HUES6 (cell line): Measurements from ENCODE around the gene H2BK1.

Experiments
- H3K27ac ChIP-seq: 2 replicates; pipeline ENCODE4 v1.7.0; 2013; ENCODE audit warnings: low read depth, mild to moderate bottlenecking, low read length, inconsistent platforms
- H3K27me3 ChIP-seq: 2 replicates; pipeline ENCODE4 v1.6.1; 2013; ENCODE audit warnings: low read length; ENCODE audit not compliant: control insufficient read depth, insufficient read depth
- H3K36me3 ChIP-seq: 2 replicates; pipeline ENCODE4 v1.6.1; 2013; ENCODE audit warnings: low read length; ENCODE audit not compliant: control insufficient read depth, insufficient read depth
- H3K4me1 ChIP-seq: 2 replicates; pipeline ENCODE4 v1.6.1; 2013; ENCODE audit warnings: low read length; ENCODE audit not compliant: control insufficient read depth, insufficient read depth
- H3K4me3 ChIP-seq: 2 replicates; pipeline ENCODE4 v1.5.1; 2013; ENCODE audit warnings: low read depth, low read length
- H3K9ac ChIP-seq: one replicate; pipeline ENCODE4 v1.6.1; 2013; ENCODE audit warnings: mild to moderate bottlenecking, low read length
- H3K9me3 ChIP-seq: 2 replicates; pipeline ENCODE4 v1.6.1; 2013; ENCODE audit warnings: low read depth, low read length; ENCODE audit not compliant: control insufficient read depth, insufficient read depth

Gene H2BK1

DNA sequence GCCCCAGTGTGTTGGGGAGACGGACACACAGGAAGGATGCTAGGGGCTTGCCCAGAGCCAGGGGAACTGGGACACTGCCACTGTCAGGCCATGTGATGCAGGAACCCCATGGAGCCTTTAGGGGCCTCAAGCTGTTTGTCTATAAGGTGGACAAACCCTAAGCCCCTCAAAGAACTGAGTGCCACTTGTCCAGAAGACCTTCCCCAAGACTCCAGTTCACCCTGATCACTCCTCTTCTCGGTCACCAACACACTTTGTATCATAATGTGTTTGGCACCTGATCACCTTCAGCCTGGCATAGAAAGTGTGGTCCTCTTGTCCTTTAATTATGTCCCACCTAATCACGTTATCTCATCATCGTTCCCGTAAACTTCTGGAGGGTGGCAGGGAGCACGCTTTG is 700 bp downstream of the H2BK1 start:
- no peak overlapping the region for H3K27ac ChIP-seq
- 0 out of 2 replicates have a peak, but pooled peaks cover 4% of the 10 kb centered on the region for H3K4me1 ChIP-seq
- no peaks in the 10 kb centered on the region for H3K9me3 ChIP-seq
- no peak overlapping the region for H3K9ac ChIP-seq
- H3K36me3 ChIP-seq: peaks cover 27% of the 10 kb centered on the region
- peaks cover 14% of the 10 kb centered on the region; the same call in 1 of the 2 replicates for H3K27me3 ChIP-seq
- H3K4me3 ChIP-seq: no peak overlapping the region

DNA sequence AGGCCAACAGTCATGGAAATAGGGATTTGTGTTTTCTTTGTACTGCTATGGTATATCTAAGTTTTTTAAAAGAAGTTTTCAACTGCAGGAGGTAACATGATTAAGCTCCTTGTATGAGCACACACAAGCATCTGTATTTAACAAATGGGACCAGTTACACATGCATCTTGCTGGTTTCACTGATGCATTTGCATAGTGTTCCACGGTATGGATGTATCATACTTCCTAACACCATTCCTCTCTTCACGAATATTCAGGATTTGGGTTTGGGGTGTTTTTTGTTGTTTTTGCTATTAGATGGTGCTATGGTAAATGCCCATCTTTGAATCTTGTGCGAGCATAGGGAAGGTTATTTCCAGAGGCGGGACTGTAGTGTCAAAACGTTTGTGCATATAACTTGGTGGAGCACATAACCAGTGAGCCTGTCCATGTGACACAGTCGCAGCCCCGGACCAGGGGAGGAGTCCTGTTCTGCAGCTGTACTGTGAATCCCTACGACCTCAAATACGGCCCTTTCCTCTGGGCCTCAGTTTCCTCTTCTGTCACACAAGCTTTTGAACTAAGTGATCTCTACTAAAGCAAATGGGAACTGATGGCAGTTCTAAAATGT is 1.9 kb downstream of the H2BK1 start:
- no peak overlapping the region for H3K9ac ChIP-seq
- H3K9me3 ChIP-seq: no peaks in the 10 kb centered on the region
- H3K4me3 ChIP-seq: no peak overlapping the region
- H3K27me3 ChIP-seq: peaks cover 22% of the 10 kb centered on the region
- H3K36me3 ChIP-seq: peaks cover 15% of the 10 kb centered on the region
- H3K4me1 ChIP-seq: 0 out of 2 replicates have a peak, but pooled peaks cover 4% of the 10 kb centered on the region
- H3K27ac ChIP-seq: no peak overlapping the region

DNA sequence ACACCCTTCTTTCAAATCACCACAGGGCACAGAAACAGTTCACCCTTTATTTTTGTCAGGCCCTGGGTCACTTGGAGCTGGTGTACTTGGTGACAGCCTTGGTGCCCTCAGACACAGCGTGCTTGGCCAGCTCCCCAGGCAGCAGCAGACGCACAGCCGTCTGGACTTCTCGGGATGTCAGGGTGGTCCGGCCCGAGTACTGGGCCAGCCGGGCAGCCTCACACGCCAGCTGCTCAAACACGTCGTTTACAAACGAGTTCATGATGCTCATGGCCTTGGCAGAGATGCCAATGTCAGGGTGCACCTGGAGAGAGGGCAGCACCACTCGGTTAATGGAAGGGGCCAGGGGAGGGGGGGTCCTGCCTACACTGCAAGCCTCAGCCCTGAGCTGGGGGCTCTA is 2.5 kb downstream of the H2BK1 start:
- Histone ChIP-seq H3K9me3 (no peaks in the 10 kb centered on the region), H3K4me1 (0 out of 2 replicates have a peak, but pooled peaks cover 4% of the 10 kb centered on the region), H3K9ac (no peak overlapping the region), H3K27me3 (peaks cover 22% of the 10 kb centered on the region), H3K4me3 (no peak overlapping the region), H3K27ac (no peak overlapping the region), H3K36me3 (peaks cover 9% of the 10 kb centered on the region)

DNA sequence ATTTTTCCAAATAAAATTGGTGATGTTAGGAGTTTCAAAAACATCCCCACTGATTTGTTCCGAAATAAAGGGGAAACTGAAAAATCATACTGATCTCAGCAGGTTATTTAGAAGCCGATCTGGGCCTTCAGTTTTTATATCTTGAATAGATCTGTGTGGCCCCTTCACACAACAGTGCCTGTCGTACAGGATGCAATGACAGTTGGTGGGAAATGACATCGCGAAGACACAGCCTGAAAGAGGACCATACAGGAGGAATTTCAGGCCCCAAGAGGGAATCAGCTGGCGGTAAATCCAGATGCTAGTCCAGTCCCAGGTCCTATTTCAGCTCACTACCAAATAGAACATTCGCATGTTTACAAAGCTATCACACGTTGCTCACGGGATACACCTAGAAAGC is 3.0 kb downstream of the H2BK1 start:
- H3K9ac ChIP-seq: no peak overlapping the region

DNA sequence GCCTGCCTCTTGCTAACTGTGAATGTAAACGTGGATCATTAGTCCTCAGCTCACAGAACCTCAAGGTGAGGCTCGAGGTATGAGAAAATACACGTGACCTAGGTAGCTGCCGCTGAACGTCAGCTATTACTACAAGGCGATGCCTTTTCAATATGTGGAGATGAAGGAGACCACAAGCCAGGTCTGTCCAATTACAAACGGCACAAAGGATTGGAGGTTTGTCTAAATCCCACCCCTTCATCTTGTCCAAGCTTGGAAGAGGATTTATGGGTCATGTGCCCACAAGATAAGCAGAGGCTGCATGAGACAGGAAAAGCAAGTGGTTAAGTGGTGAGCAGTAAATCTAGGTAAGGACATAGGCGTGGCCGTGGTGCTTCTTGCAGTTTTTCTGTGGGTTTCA is 3.4 kb downstream of the H2BK1 start:
- Histone ChIP-seq H3K36me3 (0 out of 2 replicates have a peak, but pooled peaks cover under 1% of the 10 kb centered on the region), H3K4me3 (no peak overlapping the region), H3K4me1 (0 out of 2 replicates have a peak, but pooled peaks cover 4% of the 10 kb centered on the region), H3K27ac (no peak overlapping the region), H3K27me3 (peaks cover 22% of the 10 kb centered on the region), H3K9me3 (no peaks in the 10 kb centered on the region), H3K9ac (no peak overlapping the region)

More for the DNA sequence above, 3.0 kb downstream of the H2BK1 start:
- H3K4me1 ChIP-seq: 0 out of 2 replicates have a peak, but pooled peaks cover 4% of the 10 kb centered on the region
- peaks cover 4% of the 10 kb centered on the region; the same call in 1 of the 2 replicates for H3K36me3 ChIP-seq
- H3K4me3 ChIP-seq: no peak overlapping the region
- H3K27ac ChIP-seq: no peak overlapping the region
- H3K27me3 ChIP-seq: peaks cover 22% of the 10 kb centered on the region
- no peaks in the 10 kb centered on the region for H3K9me3 ChIP-seq

DNA sequence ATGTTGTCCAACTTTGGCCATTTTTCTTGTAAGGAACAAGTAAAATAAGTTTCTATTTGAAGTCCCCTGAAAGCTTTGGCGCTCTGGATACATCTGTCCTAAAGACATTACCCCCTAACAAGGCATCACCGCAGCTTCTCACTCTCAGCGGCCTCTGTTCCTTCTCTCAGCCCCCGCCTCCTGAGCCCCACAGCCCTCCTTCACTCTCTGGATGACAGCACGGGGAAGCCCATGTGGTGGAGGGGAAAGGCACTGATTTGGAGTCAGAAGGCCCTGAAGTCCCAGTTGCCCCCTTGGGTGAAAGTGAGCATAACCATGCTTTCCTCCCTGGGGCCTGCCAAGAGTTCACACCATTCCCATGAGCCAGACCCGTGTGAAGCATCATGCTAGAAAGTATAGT is 4.6 kb downstream of the H2BK1 start:
- Histone ChIP-seq H3K4me3 (no peak overlapping the region), H3K9me3 (no peaks in the 10 kb centered on the region), H3K27me3 (peaks cover 22% of the 10 kb centered on the region), H3K27ac (no peak overlapping the region), H3K9ac (no peak overlapping the region), H3K36me3 (no peaks in the 10 kb centered on the region), H3K4me1 (0 out of 2 replicates have a peak, but pooled peaks cover under 1% of the 10 kb centered on the region)

DNA sequence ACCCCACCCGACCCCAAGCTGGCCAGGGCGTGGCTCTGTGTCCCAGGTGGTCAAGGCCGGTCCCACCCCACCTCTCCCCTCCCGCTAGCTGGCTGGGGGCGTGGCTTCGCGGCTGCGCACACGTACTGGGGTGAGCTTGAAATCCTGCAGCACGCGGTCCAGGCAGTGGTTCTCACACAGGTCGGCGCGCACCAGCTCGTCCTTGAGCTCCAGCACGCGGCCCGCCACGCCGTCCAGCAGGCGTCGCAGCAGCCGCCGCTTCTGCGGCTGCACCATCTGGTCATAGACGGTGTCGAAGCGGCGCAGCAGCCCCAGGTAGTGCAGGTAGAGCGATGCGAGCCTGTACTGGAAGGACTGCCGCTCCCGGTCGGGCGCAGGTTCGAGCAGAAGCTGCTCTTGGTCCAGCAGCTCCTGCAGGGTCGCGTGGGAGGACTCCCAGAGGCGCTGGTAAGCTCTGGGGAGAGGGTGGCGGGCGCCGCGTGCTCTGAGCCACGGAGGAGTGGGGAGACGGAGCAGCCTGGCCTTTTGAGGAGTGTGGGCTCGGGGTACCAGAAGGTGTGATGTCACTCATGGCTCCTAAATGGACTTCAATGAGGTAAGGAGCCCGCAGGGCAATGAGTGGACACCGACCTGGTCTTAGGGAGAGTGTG is 5.8 kb downstream of the H2BK1 start:
- H3K9me3 ChIP-seq: no peaks in the 10 kb centered on the region
- no peaks in the 10 kb centered on the region for H3K36me3 ChIP-seq
- H3K4me3 ChIP-seq: no peak overlapping the region
- H3K27me3 ChIP-seq: peaks cover 22% of the 10 kb centered on the region
- H3K27ac ChIP-seq: no peak overlapping the region
- H3K9ac ChIP-seq: no peak overlapping the region
- H3K4me1 ChIP-seq: peaks cover 8% of the 10 kb centered on the region

DNA sequence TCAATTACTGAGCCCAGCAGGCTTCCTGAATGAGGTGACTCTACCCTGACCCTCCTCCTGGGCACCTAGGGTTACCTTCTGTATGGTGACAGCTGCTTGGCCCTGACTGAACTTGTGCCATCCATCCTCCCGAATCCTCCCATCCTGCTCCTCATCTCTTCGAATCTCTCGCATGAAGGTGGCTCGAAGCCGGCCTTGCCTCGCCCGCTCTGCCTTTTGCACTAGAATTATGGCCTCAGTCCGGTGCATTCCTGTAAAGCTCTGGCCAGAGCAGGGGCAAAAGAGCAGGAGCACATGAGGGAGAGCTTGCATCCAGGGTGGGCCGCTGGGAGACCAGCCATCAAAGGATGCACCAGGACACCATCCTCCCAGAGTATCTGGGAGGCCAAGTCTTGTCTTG is 7.5 kb downstream of the H2BK1 start:
- no peak overlapping the region for H3K27ac ChIP-seq
- no peaks in the 10 kb centered on the region for H3K9me3 ChIP-seq
- H3K36me3 ChIP-seq: no peaks in the 10 kb centered on the region
- peaks cover 31% of the 10 kb centered on the region for H3K27me3 ChIP-seq
- no peak overlapping the region for H3K4me3 ChIP-seq
- H3K4me1 ChIP-seq: peaks cover 14% of the 10 kb centered on the region
- H3K9ac ChIP-seq: no peak overlapping the region

DNA sequence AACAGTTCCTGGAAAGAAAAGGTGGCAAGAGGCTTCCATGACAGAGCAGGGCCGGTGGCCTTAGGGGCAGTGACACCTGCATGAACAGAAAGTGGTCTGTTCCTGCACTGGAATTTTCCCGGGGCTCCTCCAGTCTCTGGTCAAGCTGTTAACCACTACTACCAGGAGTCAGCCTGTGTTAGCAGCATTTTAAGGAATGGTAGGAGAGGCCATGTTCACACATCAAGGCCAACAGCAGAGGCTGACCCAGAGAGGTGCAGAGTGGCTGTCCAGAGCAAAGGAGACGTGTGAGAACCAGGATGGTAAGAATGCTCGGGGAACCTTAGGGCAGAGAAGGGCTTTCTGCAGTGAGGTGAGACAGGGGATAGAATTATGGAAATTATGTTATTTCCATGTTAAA is 8.5 kb downstream of the H2BK1 start:
- Histone ChIP-seq H3K27ac (no peak overlapping the region), H3K4me3 (no peak overlapping the region), H3K9me3 (no peaks in the 10 kb centered on the region), H3K9ac (no peak overlapping the region), H3K4me1 (peaks cover 14% of the 10 kb centered on the region), H3K36me3 (no peaks in the 10 kb centered on the region), H3K27me3 (peaks cover 34% of the 10 kb centered on the region)

DNA sequence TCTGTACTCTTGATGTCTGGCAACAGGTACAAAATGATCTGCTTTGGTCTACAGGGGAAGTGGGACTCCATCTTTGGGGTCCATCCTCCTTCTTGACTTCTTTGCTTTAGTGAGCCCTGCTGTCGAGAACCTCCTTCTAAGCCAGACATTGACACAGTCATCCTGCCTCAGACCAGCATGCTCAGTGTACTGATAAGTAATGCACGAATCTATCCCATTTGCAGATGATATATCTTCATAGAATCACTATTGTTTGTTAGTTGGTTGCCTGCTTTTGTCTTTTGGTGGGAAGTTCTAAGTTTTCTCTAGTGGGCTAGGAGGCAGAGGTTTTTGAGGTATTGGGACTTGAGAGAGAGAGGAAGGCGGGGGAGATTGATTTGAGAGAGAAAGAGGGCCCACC is 8.9 kb downstream of the H2BK1 start:
- Histone ChIP-seq H3K4me1 (peaks cover 14% of the 10 kb centered on the region), H3K27me3 (peaks cover 39% of the 10 kb centered on the region), H3K4me3 (no peak overlapping the region), H3K9ac (no peak overlapping the region), H3K36me3 (no peaks in the 10 kb centered on the region), H3K27ac (no peak overlapping the region), H3K9me3 (no peaks in the 10 kb centered on the region)
